Gastroesophageal sphincter (tissue), 3 donors: ENCODE results near the gene DLGAP4.

Experiments used
- EP300 ChIP-seq: sonication (generic); formaldehyde crosslinking; IDR thresholded peaks from one replicate; pipeline ENCODE4 v1.6.1; 2017; ENCODE audit warnings: antibody characterized with exemption, mild to moderate bottlenecking
- TF ChIP-seq, protein P1 (sequence below), 4 experiments: fragments of 200-600 bp in 2 of 4; fragments of 450-650 bp in 2 of 4; sonication (generic) in 1 of 4; IDR thresholded peaks; one replicate each; pipeline ENCODE4 v1.5.1; 2017 to 2019; ENCODE audit warnings: antibody characterized with exemption in 4 of 4, mild to moderate bottlenecking in 2 of 4, moderate library complexity in 2 of 4

DNA sequence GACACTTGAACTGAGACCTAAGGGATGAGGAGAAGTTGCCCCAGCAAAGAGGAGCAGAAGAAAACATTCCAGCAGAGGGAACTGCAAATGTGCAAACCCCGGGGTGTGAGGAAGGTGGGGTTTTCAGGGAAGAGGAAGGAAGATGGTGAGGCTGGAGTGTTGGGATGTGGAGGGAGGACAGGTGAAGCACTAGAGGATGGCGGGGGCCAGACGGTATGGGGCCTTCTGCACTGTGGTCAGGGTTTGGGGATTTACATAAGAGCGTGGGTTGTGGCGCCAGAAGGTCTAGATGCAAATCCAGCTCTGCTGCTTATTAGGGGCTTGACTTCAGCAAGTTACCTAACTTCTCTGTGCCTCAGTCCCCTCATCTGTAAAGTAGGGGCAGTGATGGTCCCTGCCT lies 16.0 kb downstream of the DLGAP4 start:
- no peak for TF ChIP-seq EP300
- TF ChIP-seq, protein P1, sequence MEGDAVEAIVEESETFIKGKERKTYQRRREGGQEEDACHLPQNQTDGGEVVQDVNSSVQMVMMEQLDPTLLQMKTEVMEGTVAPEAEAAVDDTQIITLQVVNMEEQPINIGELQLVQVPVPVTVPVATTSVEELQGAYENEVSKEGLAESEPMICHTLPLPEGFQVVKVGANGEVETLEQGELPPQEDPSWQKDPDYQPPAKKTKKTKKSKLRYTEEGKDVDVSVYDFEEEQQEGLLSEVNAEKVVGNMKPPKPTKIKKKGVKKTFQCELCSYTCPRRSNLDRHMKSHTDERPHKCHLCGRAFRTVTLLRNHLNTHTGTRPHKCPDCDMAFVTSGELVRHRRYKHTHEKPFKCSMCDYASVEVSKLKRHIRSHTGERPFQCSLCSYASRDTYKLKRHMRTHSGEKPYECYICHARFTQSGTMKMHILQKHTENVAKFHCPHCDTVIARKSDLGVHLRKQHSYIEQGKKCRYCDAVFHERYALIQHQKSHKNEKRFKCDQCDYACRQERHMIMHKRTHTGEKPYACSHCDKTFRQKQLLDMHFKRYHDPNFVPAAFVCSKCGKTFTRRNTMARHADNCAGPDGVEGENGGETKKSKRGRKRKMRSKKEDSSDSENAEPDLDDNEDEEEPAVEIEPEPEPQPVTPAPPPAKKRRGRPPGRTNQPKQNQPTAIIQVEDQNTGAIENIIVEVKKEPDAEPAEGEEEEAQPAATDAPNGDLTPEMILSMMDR (IDR thresholded peaks at IDR 0.05): no peak
